DND-41 (cell line): ENCODE measurements around the gene STK11.

Experiments used
- EZH2 ChIP-seq: IDR thresholded peaks from 3 replicates; pipeline ENCODE4 v1.6.1; 2012; ENCODE audit warnings: borderline replicate concordance, low read depth, mild to moderate bottlenecking, moderate library complexity, low read length, inconsistent platforms; ENCODE audit not compliant: severe bottlenecking
- TF ChIP-seq, protein P1 (sequence below): IDR thresholded peaks from 2 replicates; pipeline ENCODE4 v1.5.1; 2012; ENCODE audit warnings: borderline replicate concordance, low read length, moderate library complexity, mild to moderate bottlenecking; ENCODE audit not compliant: poor library complexity, severe bottlenecking; ENCODE audit errors: extremely low read depth

DNA sequence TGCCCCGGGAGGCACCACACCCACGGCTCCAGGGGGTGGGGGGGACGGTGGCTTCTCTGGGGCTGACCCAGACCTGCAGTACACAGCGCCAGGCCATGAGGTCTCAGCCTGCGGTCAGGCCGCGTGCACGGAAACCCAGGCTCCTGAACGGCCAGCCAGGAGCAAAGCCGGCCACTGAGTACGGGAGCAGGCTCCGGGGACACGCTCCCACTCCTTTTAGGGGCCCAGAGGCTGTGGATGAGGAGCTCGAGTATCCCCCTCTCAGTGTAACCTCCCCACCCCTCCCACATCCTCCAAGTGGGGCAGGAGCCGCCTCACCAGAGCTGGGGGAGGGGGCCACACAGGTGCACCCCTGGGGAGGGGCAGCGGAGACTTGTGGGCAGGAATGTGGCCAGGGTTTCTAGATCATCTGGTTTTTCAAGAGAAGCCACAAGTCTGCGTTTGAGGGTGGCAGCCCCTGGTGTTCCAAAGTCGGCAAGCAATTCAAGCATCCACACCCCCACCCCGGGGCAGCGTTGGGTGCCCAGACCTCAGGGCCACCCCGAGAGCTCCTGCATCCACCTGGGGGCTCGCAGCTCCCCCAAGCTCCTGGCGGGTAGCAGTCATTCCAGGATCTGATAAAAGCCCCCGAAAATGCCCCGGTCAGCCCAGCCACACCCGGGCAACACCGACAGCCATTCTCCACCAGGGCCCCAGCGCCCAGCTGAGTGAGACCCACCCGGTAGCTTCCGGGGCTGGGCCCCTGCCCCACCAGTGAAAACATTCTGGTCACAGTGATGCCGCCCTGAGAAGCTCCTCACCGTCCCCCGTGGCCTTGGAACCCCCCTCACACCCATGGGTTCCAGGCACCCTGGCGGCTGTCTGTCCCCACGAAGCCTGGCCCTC lies 37.6 kb upstream of the STK11 start:
- TF ChIP-seq, protein P1, sequence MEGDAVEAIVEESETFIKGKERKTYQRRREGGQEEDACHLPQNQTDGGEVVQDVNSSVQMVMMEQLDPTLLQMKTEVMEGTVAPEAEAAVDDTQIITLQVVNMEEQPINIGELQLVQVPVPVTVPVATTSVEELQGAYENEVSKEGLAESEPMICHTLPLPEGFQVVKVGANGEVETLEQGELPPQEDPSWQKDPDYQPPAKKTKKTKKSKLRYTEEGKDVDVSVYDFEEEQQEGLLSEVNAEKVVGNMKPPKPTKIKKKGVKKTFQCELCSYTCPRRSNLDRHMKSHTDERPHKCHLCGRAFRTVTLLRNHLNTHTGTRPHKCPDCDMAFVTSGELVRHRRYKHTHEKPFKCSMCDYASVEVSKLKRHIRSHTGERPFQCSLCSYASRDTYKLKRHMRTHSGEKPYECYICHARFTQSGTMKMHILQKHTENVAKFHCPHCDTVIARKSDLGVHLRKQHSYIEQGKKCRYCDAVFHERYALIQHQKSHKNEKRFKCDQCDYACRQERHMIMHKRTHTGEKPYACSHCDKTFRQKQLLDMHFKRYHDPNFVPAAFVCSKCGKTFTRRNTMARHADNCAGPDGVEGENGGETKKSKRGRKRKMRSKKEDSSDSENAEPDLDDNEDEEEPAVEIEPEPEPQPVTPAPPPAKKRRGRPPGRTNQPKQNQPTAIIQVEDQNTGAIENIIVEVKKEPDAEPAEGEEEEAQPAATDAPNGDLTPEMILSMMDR = no peak
- TF ChIP-seq EZH2 = no peak
